Immature natural killer cell (primary cell): Measurements from ENCODE around the gene LDB2. TPM values are rescaled to one million over a fixed set of nuclear protein-coding genes. Genes with fewer than 3 reads are reported as not detected.

Experiments
- DNase-seq, 3 donors: peaks; one replicate each; pipeline ENCODE4 v3.0.0; 2022; ENCODE audit warnings: mixed read lengths in 1 of 3
- H3K27ac Mint-ChIP-seq, 6 donors: one replicate each; pipeline ENCODE4 v1.8.0; 2020; ENCODE audit warnings: mixed read lengths in 6 of 6, mild to moderate bottlenecking in 5 of 6, inconsistent platforms in 4 of 6, moderate library complexity in 3 of 6
- H3K27me3 Mint-ChIP-seq, 3 donors: one replicate each; pipeline ENCODE4 v1.8.0; 2020 to 2021; ENCODE audit warnings: low read depth in 3 of 3, mild to moderate bottlenecking in 3 of 3, mixed read lengths in 3 of 3, moderate library complexity in 3 of 3, inconsistent platforms in 1 of 3
- H3K36me3 Mint-ChIP-seq, 3 donors: one replicate each; pipeline ENCODE4 v1.8.0; 2020; ENCODE audit warnings: mixed read lengths in 3 of 3, inconsistent platforms in 2 of 3, mild to moderate bottlenecking in 2 of 3
- H3K4me1 Mint-ChIP-seq, 2 donors: one replicate each; pipeline ENCODE4 v1.8.0; 2020; ENCODE audit warnings: inconsistent platforms in 2 of 2, mild to moderate bottlenecking in 2 of 2, mixed read lengths in 2 of 2, moderate library complexity in 1 of 2
- H3K4me3 Mint-ChIP-seq, 5 donors: one replicate each; pipeline ENCODE4 v1.8.0; 2020; ENCODE audit warnings: mild to moderate bottlenecking in 5 of 5, mixed read lengths in 5 of 5, inconsistent platforms in 3 of 5, moderate library complexity in 3 of 5
- H3K9me3 Mint-ChIP-seq, 6 donors: one replicate each; pipeline ENCODE4 v1.8.0; 2020; ENCODE audit warnings: mild to moderate bottlenecking in 6 of 6, mixed read lengths in 6 of 6, inconsistent platforms in 4 of 6, moderate library complexity in 3 of 6
- polyA plus RNA-seq, 3 donors: library from polyadenylated mRNA; unstranded; fragments of 300-500 nt; fragmentation: Illumina TruSeq; gene quantifications; one replicate each; pipeline ENCODE4 v1.2.3, GENCODE V29; 2021

Gene LDB2
- polyA plus RNA-seq, 3 donors from 2014 or later, result 6.9 to 15.8 (median 7.5) TPM

DNA sequence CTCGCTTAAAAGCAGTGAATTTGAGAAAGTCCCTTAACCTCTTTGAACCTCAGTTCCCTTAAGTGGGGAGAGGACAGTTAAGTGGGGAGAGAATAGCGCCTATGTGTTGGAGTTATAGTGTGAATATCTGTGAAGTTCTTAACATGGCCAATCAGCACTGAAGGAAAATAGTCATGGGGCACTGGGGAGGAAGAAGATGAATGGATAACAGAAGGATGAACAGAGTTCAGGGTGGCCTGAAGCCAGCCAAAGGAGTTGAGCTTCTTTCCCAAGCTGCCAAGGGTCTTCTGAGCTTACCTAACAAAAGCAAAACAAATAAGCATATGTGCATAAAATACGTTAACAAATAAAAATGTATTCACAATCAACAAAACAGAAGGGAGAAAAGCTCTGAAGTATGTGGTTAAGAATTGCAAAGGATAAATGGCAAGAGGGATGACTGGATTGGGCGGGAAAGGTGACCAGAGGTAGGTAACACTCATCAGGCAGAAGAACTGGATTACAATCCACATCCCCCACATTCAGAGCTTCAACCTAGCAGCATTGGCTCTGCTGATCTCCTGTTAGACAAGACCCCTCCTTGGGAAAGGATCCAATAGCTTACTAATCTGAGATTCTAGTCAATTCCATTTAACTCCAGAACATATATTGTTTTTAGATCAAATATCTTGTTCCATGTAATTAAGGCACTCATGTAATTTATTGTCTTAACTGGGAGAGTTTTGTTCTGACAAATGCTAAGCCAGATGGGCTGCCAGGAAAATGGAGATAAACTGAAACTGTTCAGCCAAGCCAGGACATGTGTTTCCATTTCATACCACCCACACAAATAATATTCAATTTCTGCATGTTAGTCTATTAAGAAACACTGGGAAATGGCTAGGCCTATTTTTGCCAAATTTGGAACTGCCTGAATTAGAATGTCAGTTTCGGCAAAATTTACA, 221.2 kb downstream of the LDB2 start:
- no peak for DNase-seq
- no peaks in the 10 kb centered on the region for H3K27me3 Mint-ChIP-seq
- H3K9me3 Mint-ChIP-seq, result no peaks in the 10 kb centered on the region
- H3K27ac Mint-ChIP-seq, result no peak overlapping the region
- no peaks in the 10 kb centered on the region for H3K4me1 Mint-ChIP-seq
- H3K36me3 Mint-ChIP-seq, result peaks cover 0 to 6% (median 0%) of the 10 kb centered on the region in 3 donors
- no peak overlapping the region for H3K4me3 Mint-ChIP-seq

DNA sequence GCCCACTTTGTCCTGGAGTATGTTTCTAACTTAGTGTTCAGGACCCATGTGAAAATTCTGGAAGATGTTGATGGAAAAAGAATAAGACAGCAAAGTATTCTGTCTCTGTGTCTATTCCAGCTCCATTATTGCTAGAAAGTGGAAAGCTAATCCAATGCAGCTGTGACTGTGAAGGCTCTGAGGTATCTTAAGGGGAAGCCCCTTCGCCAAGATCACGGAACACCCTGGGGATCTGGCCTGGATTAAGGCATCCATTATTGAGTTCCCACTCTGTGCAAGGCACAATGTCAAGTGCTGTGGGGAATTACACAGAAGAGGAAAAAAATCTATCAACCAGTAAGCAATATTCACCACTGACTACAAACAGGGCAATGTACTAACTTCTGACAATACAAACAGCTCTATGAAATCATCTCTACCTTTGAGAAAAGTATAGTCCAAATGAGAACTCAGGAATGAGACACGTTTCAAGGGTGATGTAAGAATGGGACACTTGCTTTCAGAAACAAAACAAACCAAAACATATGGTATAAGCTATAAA, 222.1 kb downstream of the LDB2 start:
- H3K9me3 Mint-ChIP-seq, result no peaks in the 10 kb centered on the region
- no peak for DNase-seq
- H3K4me1 Mint-ChIP-seq, result no peaks in the 10 kb centered on the region
- H3K27ac Mint-ChIP-seq, result no peak overlapping the region
- H3K36me3 Mint-ChIP-seq, result peaks cover 0 to 6% (median 0%) of the 10 kb centered on the region in 3 donors
- H3K4me3 Mint-ChIP-seq, result no peak overlapping the region
- H3K27me3 Mint-ChIP-seq, result no peaks in the 10 kb centered on the region

DNA sequence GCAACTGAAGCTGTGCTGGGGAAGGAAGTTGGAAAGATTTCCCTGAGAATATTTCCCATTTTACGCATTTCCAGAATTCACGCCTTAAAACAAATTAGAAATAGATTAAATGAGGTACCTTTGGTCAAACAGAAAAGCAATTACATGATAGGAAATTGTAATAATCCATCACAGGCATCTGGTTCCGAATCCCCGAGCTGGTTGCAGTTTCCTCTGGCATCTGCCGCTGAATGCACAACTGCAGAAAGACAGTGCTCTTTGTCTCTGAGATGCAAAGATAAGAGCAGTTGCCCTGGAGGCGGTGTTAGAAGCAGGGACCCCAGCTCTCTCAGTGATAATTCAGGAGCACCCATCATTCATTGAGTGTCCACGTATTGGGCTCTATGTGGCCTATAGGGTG, 224.4 kb downstream of the LDB2 start:
- DNase-seq, result no peak
- H3K27ac Mint-ChIP-seq, result no peak overlapping the region
- peaks cover 0 to 6% (median 0%) of the 10 kb centered on the region in 3 donors for H3K36me3 Mint-ChIP-seq
- H3K9me3 Mint-ChIP-seq, result no peaks in the 10 kb centered on the region
- no peaks in the 10 kb centered on the region for H3K4me1 Mint-ChIP-seq
- no peaks in the 10 kb centered on the region for H3K27me3 Mint-ChIP-seq
- H3K4me3 Mint-ChIP-seq, result no peak overlapping the region

DNA sequence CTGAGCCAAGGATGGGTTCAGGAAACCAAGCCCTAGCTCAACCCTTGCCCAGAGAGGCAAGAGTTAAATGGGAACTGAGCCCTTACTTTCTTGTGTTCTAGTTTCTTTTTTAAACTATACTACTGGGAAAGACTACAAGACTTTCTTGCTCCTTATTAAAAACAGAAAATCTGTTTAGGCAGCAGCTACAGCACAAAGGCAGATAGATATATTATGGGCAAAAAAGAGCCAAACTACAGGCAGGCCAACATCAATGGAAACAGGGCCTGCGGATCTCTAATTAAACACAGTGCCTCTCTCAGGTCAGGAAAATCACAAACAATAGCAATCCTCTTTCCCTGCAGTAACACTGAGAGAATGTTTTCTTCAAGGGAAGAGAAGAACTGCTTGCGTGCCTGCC, 226.0 kb downstream of the LDB2 start:
- no peaks in the 10 kb centered on the region for H3K27me3 Mint-ChIP-seq
- no peaks in the 10 kb centered on the region for H3K4me1 Mint-ChIP-seq
- no peaks in the 10 kb centered on the region for H3K9me3 Mint-ChIP-seq
- peaks cover 0 to 6% (median 0%) of the 10 kb centered on the region in 3 donors for H3K36me3 Mint-ChIP-seq
- no peak for DNase-seq
- no peak overlapping the region for H3K27ac Mint-ChIP-seq
- H3K4me3 Mint-ChIP-seq, result no peak overlapping the region

DNA sequence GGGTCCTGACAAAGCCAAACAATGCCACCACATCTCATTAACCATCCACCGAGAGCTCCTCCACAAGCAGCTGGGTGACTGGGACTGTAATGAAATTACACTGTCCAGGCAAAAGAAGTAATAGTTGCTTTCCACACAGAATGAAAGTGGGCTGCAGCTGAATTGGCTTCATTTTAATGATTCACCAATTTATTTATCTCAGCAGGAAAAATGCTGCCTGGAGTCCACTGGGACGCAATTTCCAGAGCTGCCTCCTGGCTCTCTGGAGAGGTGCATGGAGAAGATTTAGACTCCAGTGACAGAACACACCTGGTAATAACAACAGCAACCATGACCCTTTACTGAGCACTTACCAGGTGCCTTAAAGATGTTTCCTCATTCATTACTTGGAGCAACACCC, 226.7 kb downstream of the LDB2 start:
- Mint-ChIP-seq H3K4me3 (no peak overlapping the region), H3K27ac (no peak overlapping the region), H3K4me1 (no peaks in the 10 kb centered on the region), H3K27me3 (no peaks in the 10 kb centered on the region), H3K9me3 (no peaks in the 10 kb centered on the region), H3K36me3 (peaks cover 0 to 4% (median 0%) of the 10 kb centered on the region in 3 donors)
- no peak for DNase-seq

DNA sequence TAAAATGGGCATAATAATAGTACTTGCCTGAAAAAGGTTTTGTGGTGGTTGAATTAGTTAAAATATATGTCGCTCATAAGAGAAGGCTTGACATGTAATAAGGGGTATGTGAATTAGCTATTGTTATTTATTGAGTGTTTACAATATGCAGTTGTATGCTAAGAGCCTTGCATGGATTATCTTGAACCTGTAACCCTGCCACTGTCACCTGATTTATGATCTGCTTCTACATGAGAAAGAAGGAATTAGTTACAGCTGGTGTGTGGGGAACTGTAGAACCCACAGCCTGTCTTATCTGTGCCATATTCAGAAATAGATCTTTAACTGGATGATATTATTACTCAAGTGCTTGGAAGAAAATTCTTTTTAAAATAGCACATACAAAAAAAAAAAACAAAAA, 227.7 kb downstream of the LDB2 start:
- no peak overlapping the region for H3K4me3 Mint-ChIP-seq

DNA sequence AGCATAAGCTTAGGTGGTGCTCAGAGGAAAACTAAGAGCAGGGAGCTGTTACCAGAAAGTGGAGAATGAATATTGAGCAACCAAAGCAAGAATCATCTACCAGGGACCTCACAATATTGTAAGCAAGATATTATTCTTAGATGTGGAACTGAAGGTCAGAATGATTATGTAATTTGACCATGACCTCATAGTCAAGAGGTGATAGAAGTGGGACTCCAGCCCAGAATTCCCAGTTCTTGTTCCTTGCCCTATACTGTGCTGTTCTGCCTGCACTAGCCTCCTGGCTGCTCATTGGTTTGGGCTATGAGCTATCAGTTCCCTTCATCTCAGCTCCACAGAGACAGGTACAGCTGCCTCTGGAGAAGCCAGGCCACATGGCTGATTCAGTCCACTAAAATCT, 229.4 kb downstream of the LDB2 start:
- no peaks in the 10 kb centered on the region for H3K4me1 Mint-ChIP-seq
- H3K36me3 Mint-ChIP-seq, result peaks cover 0 to 3% (median 0%) of the 10 kb centered on the region in 3 donors
- no peak for DNase-seq
- peaks cover 0 to 4% (median 0%) of the 10 kb centered on the region in 3 donors for H3K27me3 Mint-ChIP-seq
- H3K9me3 Mint-ChIP-seq, result no peaks in the 10 kb centered on the region
- H3K27ac Mint-ChIP-seq, result no peak overlapping the region
- H3K4me3 Mint-ChIP-seq, result no peak overlapping the region

More for the DNA sequence above, 227.7 kb downstream of the LDB2 start:
- DNase-seq, result no peak
- Mint-ChIP-seq H3K27me3 (peaks cover 0 to 2% (median 0%) of the 10 kb centered on the region in 3 donors), H3K36me3 (peaks cover 0 to under 1% (median 0%) of the 10 kb centered on the region in 3 donors), H3K4me1 (no peaks in the 10 kb centered on the region), H3K27ac (no peak overlapping the region), H3K9me3 (no peaks in the 10 kb centered on the region)

DNA sequence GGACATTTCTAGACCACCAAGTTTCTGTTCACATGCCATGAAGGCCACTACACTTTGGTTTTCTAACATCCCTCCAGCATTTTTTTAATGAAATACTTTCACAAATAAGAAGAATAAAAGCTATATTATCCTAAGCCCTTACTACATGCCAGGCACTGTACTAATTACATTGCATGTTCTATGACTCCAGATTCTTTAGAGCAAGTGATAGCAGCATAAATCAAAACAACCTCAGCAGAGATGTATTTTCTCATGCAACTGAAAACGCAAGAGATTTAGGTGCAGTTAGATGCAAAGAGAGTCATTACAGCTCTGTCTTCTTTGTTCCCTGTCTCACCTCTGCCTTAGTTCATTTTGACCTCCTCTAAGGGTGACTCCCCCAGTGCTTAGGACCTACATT, 230.0 kb downstream of the LDB2 start:
- Mint-ChIP-seq H3K27me3 (peaks cover 0 to 4% (median 0%) of the 10 kb centered on the region in 3 donors), H3K36me3 (peaks cover 0 to 3% (median 0%) of the 10 kb centered on the region in 3 donors), H3K27ac (no peak overlapping the region)

DNA sequence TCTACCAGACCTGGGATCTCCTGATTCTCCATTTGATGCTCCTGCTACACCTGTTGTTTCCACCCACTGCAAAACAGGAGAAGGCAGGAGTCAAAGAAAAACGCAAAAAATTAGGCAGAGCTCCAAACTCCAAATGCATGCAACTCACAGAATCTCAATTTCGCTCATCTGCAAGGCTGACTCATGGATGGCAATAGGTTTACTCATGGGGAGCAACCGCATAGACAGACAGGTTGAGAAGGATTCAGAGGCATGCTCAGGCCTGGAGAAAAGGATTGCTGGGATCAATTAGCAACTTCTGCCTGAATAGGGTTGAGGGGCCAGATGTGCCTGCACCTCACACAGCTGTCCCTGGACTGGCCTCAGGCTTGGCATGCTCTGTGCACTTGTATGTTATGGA, 231.0 kb downstream of the LDB2 start:
- no peak overlapping the region for H3K4me3 Mint-ChIP-seq
- H3K27me3 Mint-ChIP-seq, result peaks cover 0 to 4% (median 0%) of the 10 kb centered on the region in 3 donors
- H3K4me1 Mint-ChIP-seq, result no peaks in the 10 kb centered on the region
- no peaks in the 10 kb centered on the region for H3K9me3 Mint-ChIP-seq
- H3K27ac Mint-ChIP-seq, result no peak overlapping the region
- DNase-seq, result no peak
- H3K36me3 Mint-ChIP-seq, result peaks cover 0 to 3% (median 0%) of the 10 kb centered on the region in 3 donors

More for the DNA sequence above, 230.0 kb downstream of the LDB2 start:
- H3K4me1 Mint-ChIP-seq, result no peaks in the 10 kb centered on the region
- no peaks in the 10 kb centered on the region for H3K9me3 Mint-ChIP-seq
- no peak for DNase-seq
- no peak overlapping the region for H3K4me3 Mint-ChIP-seq

DNA sequence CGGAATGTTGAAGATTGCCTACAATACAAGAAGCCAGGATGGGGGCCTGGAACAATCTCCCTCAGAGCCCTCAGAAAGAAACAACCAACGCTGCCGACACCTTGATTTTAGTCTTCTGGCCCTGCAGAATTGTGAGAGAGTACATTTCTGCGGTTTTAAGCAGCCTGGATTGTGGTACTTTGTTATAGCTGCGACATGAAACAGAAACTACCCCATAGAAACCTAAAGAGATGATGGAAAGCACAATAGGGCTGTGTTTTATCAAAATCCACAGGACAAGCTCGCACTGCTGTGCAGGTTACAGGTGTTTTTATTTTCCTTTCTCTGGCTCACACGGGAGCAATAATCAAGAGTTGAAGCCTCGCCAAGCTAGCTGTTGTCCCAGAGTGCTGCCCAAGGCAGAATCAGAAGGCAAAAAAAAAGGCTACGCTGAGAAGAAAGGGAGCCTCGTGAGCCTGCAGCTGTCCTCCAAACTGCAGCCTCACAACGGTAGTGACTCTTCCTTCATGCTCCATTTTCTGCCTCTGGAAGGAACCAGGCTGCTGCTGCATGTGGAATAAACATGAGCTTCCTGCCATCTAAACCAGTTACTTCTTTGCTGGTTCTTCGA, 232.4 kb downstream of the LDB2 start:
- Mint-ChIP-seq H3K36me3 (peaks cover 0 to 4% (median 3%) of the 10 kb centered on the region in 3 donors), H3K27me3 (peaks cover 0 to 4% (median 0%) of the 10 kb centered on the region in 3 donors), H3K4me1 (no peaks in the 10 kb centered on the region), H3K9me3 (peaks cover 0 to 2% (median 0%) of the 10 kb centered on the region in 6 donors), H3K27ac (no peak overlapping the region), H3K4me3 (no peak overlapping the region)
- DNase-seq, result no peak

DNA sequence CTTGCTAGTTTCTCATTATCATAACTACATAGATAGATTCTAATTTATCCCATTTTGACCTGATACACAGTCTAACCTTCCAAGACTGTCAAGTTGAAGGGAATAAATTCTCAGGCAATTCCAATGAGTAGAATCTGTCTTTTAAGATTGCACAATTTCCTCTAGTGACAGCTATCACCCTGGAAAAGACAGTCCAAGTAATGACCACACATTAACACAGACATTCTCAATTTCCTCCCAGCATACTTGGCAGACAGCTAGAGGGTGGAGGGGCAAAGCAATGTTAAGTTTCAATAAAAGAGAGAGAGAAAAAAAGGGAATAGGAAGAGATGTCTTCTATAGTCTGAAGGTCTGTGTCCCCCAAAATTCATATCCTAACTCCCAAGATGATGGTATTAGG, 234.7 kb downstream of the LDB2 start:
- Mint-ChIP-seq H3K4me3 (no peak overlapping the region), H3K27ac (no peak overlapping the region), H3K27me3 (peaks cover 0 to 4% (median 0%) of the 10 kb centered on the region in 3 donors), H3K36me3 (peaks cover 0 to 4% (median 3%) of the 10 kb centered on the region in 3 donors), H3K4me1 (no peaks in the 10 kb centered on the region), H3K9me3 (peaks cover 0 to 2% (median 0%) of the 10 kb centered on the region in 6 donors)
- DNase-seq, result no peak

DNA sequence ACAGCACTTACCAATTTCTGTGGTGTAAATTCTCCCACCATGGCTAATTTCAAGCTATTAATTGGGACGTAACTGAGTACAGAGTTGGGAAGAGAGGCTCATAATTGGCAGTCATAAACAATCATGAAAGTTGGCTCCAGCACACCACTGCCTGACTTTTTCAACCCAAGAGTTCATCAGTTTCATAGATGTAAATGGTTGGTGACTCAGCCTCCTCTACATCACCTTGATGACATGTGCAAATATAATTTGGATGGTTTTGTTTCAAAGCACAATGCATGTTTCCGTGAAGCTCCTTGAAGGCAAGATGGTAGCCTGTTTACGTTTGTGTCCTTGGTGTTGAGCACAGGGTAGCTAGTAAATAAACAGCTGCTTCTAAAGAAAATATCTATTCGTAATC, 235.1 kb downstream of the LDB2 start:
- Mint-ChIP-seq H3K4me3 (no peak overlapping the region), H3K36me3 (peaks cover 0 to 4% (median 3%) of the 10 kb centered on the region in 3 donors), H3K27ac (no peak overlapping the region), H3K9me3 (peaks cover 0 to 2% (median 0%) of the 10 kb centered on the region in 6 donors), H3K27me3 (peaks cover 0 to 4% (median 0%) of the 10 kb centered on the region in 3 donors), H3K4me1 (no peaks in the 10 kb centered on the region)
- no peak for DNase-seq

DNA sequence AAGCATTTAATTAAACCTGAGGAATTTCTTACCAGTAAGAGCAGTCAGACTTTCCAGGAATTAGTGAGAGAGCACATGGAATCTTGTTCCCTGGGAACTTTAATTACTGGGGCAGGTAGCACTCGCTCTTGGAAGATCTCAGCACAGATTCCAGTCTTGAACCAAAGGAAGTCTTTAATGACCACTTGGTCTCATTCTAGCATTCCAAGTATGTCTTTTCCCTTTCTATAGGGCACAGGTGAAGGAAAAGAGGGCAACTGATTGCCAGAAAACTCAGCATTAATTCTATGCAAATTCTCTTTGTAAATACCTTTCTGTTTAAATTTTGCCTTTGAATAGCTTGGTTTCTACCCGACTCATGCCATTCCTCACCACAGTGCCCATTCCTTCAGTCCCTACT, 236.6 kb downstream of the LDB2 start:
- DNase-seq, result no peak
- peak overlapping the region in 1 of 6 donors; percentile 38 for H3K27ac Mint-ChIP-seq
- no peak overlapping the region for H3K4me3 Mint-ChIP-seq
- H3K4me1 Mint-ChIP-seq, result no peaks in the 10 kb centered on the region
- peaks cover 0 to 2% (median 0%) of the 10 kb centered on the region in 6 donors for H3K9me3 Mint-ChIP-seq
- H3K36me3 Mint-ChIP-seq, result peaks cover 0 to 4% (median 3%) of the 10 kb centered on the region in 3 donors
- H3K27me3 Mint-ChIP-seq, result peaks cover 0 to 4% (median 0%) of the 10 kb centered on the region in 3 donors

DNA sequence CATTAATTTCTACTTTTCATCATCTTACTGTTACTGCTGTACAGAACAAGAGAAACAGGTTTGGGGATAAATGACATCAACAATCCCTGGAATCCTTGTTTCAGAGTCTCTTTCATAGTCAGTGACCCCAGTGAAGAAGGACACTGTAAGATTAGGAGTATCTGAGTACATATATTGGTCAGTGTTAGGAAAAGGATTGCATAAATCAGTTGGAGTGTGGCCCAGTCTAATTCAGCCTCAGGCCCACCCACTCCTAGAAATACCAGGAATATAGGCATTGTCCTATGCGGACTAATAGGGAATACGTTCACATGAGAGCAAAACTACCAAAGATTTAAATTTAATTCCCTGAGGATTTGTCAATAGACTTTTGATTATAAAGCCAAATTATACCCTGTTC, 237.8 kb downstream of the LDB2 start:
- Mint-ChIP-seq H3K4me1 (no peaks in the 10 kb centered on the region), H3K27ac (no peak overlapping the region), H3K4me3 (no peak overlapping the region), H3K27me3 (peaks cover 0 to 1% (median 0%) of the 10 kb centered on the region in 3 donors), H3K9me3 (peaks cover 0 to 2% (median 0%) of the 10 kb centered on the region in 6 donors), H3K36me3 (peaks cover 0 to 4% (median 2%) of the 10 kb centered on the region in 3 donors)
- DNase-seq, result no peak
